Measurements from ENCODE around the gene PROCA1.

GRCh38 chr17:28700830-28701492 is 10.7 kb downstream of the PROCA1 start:
- TF ChIP-seq CTCF (IDR thresholded peaks at IDR 0.05) (no peak), POLR2A (IDR thresholded peaks at IDR 0.05) (no peak)

Measured in adrenal gland (tissue), 5 donors.